ENCODE results near the gene TMEM164.

Gene TMEM164

GRCh38 chrX:110036162-110037033, 33.5 kb downstream of the TMEM164 start:
- no peak for DNase-seq (ENCODE audit: low read depth in 2 of 2, low spot score in 1 of 2)

DNA sequence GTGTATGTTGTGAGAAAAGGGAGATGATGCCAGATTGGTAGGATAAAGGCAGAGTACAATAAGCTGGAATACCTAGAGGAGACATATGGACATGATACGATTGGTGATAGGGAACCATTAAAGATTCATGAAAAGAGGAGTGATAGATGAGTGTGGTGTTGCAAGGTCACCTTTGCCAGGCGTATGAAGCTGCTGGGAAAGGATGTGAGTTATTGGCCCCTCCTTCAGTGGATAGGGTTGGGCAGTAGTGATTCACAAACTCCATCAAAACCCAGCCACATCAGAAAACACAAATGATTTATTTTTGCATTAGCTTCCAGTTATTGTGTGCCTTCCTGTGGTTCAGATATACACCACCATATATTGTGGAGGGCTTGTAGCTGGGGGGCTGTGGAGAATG, 34.3 kb downstream of the TMEM164 start:
- DNase-seq (ENCODE audit: low read depth in 2 of 2, low spot score in 1 of 2): no peak

DNA sequence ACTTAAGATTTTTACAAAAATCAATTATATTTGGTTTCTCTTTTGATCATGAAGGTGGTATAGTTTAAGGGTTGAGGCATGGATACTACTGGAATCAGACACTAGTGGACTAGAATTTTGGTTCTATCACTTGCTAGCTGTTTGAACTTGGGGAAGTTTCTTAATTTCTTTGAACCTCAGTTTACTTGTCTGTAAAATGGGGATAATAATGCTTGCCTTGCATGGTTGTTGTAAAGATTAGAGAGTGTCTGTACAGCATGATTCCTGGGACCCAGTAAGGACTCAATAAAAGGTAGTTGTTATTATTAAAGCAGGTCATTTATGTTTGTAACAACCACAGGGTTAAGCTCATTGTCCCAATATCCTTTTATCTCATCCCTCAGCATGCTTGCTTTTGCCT, 36.0 kb downstream of the TMEM164 start:
- DNase-seq (ENCODE audit: low read depth in 2 of 2, low spot score in 1 of 2): no peak

DNA sequence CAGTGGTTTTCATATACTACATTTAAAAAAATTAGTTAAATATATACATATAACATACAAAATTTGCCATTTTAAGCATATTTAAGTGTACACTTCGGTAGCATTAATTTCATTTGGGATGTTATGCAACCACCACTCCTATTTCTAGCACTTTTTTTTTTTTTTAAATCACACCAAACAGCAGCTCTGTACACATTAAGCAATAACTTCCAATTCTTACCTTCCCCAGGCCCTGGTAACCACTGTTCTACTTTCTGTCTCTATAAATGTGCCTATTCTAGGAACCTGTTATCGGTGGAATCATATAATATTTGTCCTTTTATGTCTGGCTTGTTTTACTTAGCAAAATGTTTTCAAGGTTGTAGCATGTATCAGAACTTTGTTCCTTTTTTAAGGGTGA, 39.1 kb downstream of the TMEM164 start:
- DNase-seq (ENCODE audit: low read depth in 2 of 2, low spot score in 1 of 2): no peak

- DNase-seq (ENCODE audit: low read depth in 2 of 2, low spot score in 1 of 2): no peak
Observed at GRCh38 chrX:110042496-110042895, 39.6 kb downstream of the TMEM164 start.

GRCh38 chrX:110043506-110043905, 40.6 kb downstream of the TMEM164 start:
- DNase-seq (ENCODE audit: low read depth in 2 of 2, low spot score in 1 of 2): no peak

DNA sequence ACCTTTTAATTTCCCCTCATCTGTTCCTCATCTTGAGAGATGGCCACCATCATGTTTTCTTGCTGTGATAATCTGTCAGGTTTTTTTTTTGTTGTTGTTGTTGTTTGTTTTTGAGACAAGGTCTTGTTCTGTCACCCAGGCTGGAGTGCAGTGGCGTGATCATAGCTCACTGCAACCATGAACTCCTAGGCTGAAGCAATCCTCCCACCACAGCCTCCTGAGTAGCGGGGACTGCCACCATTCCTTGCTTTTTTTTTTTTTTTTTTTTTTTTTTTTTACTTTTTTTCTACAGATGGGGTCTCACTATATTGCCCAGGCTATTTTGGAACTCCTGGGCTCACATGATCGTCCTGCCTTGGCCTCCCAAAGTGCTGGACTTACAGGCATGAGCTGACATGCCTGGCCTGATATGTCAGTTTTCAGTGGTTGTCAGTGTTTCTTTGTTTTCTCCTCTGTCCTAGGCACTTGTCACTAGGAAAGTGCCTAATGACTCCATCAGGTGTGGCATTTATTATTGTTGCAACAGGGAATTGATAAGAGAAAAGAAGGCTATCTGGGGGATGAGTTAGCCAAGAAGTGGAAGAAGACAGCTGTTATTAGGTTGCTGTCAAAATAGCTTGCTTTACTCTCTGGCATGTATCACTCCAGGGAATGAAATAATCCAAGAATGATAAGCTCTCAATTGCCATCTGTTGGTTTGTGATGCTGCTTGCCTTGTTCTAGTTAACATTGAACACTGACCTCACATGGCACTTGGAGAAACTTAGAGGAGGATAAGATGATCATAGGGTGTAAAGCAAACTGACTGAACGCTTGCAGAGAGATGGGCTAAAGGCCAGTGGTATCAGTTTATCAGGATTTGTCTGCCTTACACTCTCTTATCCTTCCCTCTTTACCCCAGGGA, 41.7 kb downstream of the TMEM164 start:
- no peak for DNase-seq (ENCODE audit: low read depth in 2 of 2, low spot score in 1 of 2)

- DNase-seq (ENCODE audit: low read depth in 2 of 2, low spot score in 1 of 2): no peak
Observed at GRCh38 chrX:110045421-110045820, 42.5 kb downstream of the TMEM164 start.

DNA sequence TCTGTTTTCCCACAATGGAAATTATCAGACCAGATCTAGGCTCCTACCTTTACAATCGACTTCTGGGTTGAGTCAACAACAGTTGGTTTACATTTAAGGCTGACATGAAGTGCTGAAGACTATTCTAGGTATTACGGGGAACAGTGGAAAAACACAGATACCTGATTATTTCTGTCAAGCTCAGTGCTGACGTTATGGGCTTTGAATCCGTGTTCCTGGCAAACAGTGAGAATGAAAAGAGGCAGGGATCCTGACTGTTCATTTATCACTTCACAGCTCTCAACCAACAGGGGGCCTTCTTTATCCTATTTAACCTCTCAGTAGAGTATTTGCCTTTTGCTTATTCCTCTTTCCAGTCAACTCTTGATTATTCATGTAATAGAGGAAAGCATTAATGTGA, 43.1 kb downstream of the TMEM164 start:
- DNase-seq (ENCODE audit: low read depth in 2 of 2, low spot score in 1 of 2): no peak

- DNase-seq (ENCODE audit: low read depth in 2 of 2, low spot score in 1 of 2): no peak
Observed at GRCh38 chrX:110046971-110047370, 44.1 kb downstream of the TMEM164 start.

GRCh38 chrX:110049096-110049495, 46.2 kb downstream of the TMEM164 start:
- DNase-seq (ENCODE audit: low read depth in 2 of 2, low spot score in 1 of 2): no peak

- DNase-seq (ENCODE audit: low read depth in 2 of 2, low spot score in 1 of 2): no peak
Observed at GRCh38 chrX:110050386-110050785, 47.5 kb downstream of the TMEM164 start.

DNA sequence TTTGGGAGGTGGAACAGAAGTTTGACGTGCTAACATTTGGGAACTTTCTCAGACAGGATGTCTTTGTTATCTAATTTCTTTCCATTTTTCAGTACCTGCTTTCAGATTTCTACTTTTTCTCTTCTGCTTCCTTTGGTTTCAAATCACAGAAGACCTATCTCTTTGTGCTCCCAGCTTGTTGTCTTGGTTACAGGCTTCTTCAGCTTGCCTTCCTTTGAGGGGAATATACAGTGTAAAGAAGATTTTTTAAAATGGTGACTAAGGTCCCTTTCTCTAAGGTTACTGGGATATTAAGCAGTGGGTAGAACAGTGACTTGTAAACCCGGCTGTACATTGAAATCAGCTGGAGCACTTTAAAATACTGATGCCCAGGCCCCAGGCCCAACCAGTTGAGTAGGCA, 48.0 kb downstream of the TMEM164 start:
- DNase-seq (ENCODE audit: low read depth in 2 of 2, low spot score in 1 of 2): no peak

DNA sequence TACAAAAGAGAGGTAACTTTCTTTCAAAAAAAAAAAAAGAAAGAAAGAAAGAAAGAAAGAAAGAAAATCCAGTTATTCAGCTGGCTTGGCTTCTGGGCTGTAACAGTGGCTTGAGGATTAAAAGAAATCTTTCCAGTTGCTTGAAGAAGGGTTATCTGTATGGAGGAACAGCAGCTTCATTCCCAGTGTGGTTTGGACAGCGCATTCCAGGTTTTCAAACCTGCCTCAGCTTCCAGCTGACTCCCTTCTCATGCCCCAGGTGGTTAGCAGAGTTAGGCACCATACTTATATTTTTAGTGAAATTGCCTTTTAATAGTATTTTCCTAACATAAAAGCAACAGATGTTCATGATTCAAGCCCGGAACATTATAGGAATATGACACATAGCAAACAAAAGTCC, 48.6 kb downstream of the TMEM164 start:
- no peak for DNase-seq (ENCODE audit: low read depth in 2 of 2, low spot score in 1 of 2)

DNA sequence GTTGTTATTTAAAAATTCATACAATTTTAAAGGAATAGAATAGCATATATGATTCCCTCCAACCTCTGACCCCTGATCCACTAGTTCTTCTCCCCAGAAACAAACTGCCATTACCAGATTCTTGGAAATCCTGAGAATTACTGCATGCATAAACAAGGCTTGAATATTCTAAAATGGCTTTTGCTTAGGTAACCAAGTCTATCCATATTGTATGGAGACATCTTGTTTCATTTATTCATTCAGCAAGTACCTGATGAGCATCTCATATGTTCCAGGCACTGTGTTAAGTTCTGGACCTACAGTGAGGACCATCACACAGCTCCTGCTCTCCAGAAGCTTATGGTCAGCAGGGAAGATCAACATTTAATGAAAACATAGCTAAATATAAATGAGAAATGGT, 49.4 kb downstream of the TMEM164 start:
- no peak for DNase-seq (ENCODE audit: low read depth in 2 of 2, low spot score in 1 of 2)

DNA sequence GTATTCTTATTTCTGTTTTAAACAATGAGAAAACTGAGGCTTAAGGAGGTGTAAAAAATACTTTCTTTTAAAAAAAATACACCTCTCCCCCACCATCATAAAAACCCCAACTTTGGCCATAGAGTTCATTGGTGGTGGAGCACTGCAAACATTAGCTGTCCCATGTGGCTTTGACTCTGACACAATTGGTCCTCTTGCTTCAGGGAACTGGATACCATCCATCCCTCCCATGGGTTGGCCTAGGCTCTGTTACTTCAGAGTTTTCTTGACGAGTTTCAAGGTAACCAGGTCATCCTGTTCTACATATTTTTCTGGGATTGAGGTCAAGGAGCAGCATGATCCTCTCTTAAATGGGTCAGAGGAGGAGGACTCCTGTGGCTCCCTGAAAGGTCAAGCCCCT, 50.5 kb downstream of the TMEM164 start:
- no peak for DNase-seq (ENCODE audit: low read depth in 2 of 2, low spot score in 1 of 2)

DNA sequence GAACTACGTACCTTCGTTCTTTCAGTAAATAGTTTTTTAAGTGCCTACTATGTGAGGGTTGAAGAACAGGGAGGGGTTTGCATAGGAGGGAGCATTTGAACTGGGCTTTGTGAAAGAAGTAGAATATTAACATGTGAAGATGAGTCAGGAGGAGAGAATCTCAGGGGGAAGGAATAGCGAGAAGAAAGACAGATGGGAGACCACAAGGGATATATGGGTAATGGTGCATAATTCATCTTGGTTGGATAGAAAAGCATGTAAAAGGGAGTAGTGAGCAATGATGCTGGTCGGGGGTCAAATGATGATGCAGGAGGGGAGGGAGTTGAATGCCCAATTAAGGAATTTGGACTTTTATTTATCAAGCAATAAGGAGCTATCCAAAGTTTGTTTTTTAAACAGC, 52.7 kb downstream of the TMEM164 start:
- no peak for DNase-seq (ENCODE audit: low read depth in 2 of 2, low spot score in 1 of 2)

DNA sequence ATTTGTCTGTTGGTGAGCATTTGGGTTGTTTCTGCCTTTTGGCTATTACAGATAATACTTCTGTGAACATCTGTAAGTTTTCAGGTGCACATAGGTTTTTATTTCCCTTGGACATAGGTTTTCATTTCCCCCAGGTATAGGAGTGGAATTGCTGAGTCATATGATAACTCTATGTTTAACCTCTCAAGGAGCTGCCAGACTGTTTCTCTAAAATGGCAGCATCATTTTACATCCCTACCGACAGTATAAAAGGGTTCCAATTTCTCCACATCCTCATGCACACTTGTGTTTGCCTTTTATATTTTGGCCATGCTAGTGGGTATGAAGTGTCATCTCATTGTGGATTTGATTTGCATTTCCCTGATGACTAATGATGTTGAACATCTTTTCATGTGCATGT, 53.5 kb downstream of the TMEM164 start:
- no peak for DNase-seq (ENCODE audit: low read depth in 2 of 2, low spot score in 1 of 2)

DNA sequence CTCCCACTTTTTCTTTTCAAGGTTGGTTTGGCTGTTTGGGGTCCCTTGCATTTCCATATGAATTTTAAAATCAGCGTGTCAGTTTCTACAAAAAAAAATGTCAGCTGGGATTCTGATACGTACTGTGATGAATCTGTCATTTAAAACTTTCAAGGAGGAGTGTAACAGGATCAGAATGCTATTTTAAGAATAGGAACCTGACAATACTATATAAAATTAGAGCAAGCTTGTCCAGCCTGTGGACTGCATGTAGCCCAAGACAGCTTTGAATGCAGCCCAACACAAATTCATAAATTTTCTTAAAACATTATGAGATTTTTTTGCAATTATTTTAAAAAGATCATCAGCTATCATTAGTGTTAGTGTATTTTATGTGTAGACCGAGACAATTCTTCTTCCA, 56.5 kb downstream of the TMEM164 start:
- DNase-seq (ENCODE audit: low read depth in 2 of 2, low spot score in 1 of 2): no peak

DNA sequence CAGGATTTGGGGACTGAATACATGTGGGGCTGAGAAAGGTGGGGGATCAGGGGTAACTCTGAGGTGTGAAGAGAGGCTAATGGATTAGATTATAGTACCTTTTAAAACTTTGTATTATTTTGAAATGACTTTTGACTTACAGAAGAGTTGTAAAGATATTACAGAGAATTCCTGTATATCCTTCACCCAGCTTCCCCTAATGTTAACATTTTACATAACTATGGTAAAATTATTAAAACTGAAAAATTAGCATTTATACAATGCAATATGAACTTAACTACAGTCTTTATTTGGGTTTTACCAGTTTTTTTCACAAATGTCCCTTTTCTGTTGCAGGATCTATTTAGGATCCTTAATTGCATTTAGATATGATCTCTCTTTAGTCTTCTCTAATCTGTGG, 57.4 kb downstream of the TMEM164 start:
- DNase-seq (ENCODE audit: low read depth in 2 of 2, low spot score in 1 of 2): no peak

GRCh38 chrX:110060846-110061537, 58.1 kb downstream of the TMEM164 start:
- DNase-seq (ENCODE audit: low read depth in 2 of 2, low spot score in 1 of 2): no peak

DNA sequence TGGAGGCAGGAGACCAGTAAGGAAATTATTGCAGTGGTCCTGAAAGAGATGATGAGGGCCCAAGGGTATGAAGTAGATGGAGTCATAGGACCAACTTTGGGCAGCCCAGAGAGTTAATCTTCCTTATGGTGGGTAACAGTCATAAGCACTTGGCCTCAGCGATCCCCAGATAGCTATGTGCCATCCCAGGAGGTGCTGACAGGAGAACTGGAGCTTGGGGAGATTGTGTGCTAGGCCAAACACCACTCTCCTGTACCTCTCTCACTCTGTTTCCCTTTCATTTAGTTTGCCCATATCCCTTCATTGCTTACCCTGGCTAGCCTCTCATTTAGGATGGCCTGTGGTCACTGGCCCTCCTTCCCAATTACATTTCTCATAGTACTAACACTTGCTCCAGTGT, 60.0 kb downstream of the TMEM164 start:
- no peak for DNase-seq (ENCODE audit: low read depth in 2 of 2, low spot score in 1 of 2)

Measured in stimulated activated CD8-positive, alpha-beta memory T cell treated with anti-CD3 and anti-CD28 coated beads, Interleukin-4, amount 100 ng/mL, for 4 hours (primary cell).